ENCODE data around the gene SYT1. TPM values are rescaled to one million over a fixed set of nuclear protein-coding genes. Genes with fewer than 3 reads are reported as not detected.

SYT1 gene
- total RNA-seq, 5 donors from 2014 or later (not counting 1 experiment from before 2014, with no cell fraction given), result 0.09 TPM; not detected in 3

- Mint-ChIP-seq H3K9me3 (peaks cover 2 to 16% (median 5%) of the 10 kb centered on the region in 3 donors), H3K4me1 (no peaks in the 10 kb centered on the region), H3K36me3 (no peaks in the 10 kb centered on the region), H3K4me3 (no peak overlapping the region), H3K27ac (no peak overlapping the region), H3K27me3 (no peaks in the 10 kb centered on the region)
- Histone ChIP-seq H3K27ac (ENCODE audit: low read length) (no peak overlapping the region), H3K36me3 (ENCODE audit: control insufficient read depth in 2 of 2, extremely low read depth in 1 of 2, insufficient read depth in 1 of 2, low read length in 1 of 2) (no peaks in the 10 kb centered on the region), H3K4me3 (ENCODE audit: control insufficient read depth in 1 of 2, extremely low read depth in 1 of 2, low read length in 1 of 2) (no peak overlapping the region), H3K9me3 (no peaks in the 10 kb centered on the region), H3K4me1 (ENCODE audit: control insufficient read depth in 1 of 2, extremely low read depth in 1 of 2, insufficient read depth in 2 of 2, low read length in 2 of 2) (no peaks in the 10 kb centered on the region), H3K27me3 (replicated peaks in 1 of 2; ENCODE audit: control insufficient read depth in 2 of 2, extremely low read depth in 1 of 2, insufficient read depth in 2 of 2, low read length in 1 of 2) (no peaks in the 10 kb centered on the region)
- ChIA-PET POLR2A (no interaction called here), CTCF (no interaction called here)
- no CpG with 5 or more reads among the region's 4 CpGs for WGBS (ENCODE audit: insufficient coverage)
- ATAC-seq (replicated peaks in 1 of 4) (no peak), DNase-seq (no peak)
Measured at GRCh38 chr12:78938341-78939084, 73.9 kb downstream of the SYT1 start.

GRCh38 chr12:78949532-78949931 is 85.0 kb downstream of the SYT1 start:
- Histone ChIP-seq H3K27me3 (replicated peaks in 1 of 2; ENCODE audit: control insufficient read depth in 2 of 2, extremely low read depth in 1 of 2, insufficient read depth in 2 of 2, low read length in 1 of 2) (no peaks in the 10 kb centered on the region), H3K9me3 (no peaks in the 10 kb centered on the region), H3K4me3 (ENCODE audit: control insufficient read depth in 1 of 2, extremely low read depth in 1 of 2, low read length in 1 of 2) (no peak overlapping the region), H3K27ac (ENCODE audit: low read length) (no peak overlapping the region), H3K36me3 (ENCODE audit: control insufficient read depth in 2 of 2, extremely low read depth in 1 of 2, insufficient read depth in 1 of 2, low read length in 1 of 2) (no peaks in the 10 kb centered on the region), H3K4me1 (ENCODE audit: control insufficient read depth in 1 of 2, extremely low read depth in 1 of 2, insufficient read depth in 2 of 2, low read length in 2 of 2) (no peaks in the 10 kb centered on the region)
- Mint-ChIP-seq H3K36me3 (no peaks in the 10 kb centered on the region), H3K4me1 (no peaks in the 10 kb centered on the region), H3K27ac (no peak overlapping the region), H3K27me3 (no peaks in the 10 kb centered on the region), H3K9me3 (peaks cover 8 to 11% (median 9%) of the 10 kb centered on the region in 3 donors), H3K4me3 (no peak overlapping the region)
- ChIA-PET CTCF (no interaction called here), POLR2A (no interaction called here)
- ATAC-seq (replicated peaks in 1 of 4), result no peak
- no peak for DNase-seq

- CTCF ChIA-PET, result no interaction called here
- no peak for DNase-seq
- WGBS (ENCODE audit: insufficient coverage), result 90% methylated on average over 4 of the region's 11 CpGs
- Histone ChIP-seq H3K27ac (ENCODE audit: low read length) (no peak overlapping the region), H3K4me3 (ENCODE audit: control insufficient read depth in 1 of 2, extremely low read depth in 1 of 2, low read length in 1 of 2) (no peak overlapping the region), H3K4me1 (ENCODE audit: control insufficient read depth in 1 of 2, extremely low read depth in 1 of 2, insufficient read depth in 2 of 2, low read length in 2 of 2) (no peaks in the 10 kb centered on the region), H3K27me3 (replicated peaks in 1 of 2; ENCODE audit: control insufficient read depth in 2 of 2, extremely low read depth in 1 of 2, insufficient read depth in 2 of 2, low read length in 1 of 2) (no peaks in the 10 kb centered on the region), H3K9me3 (no peaks in the 10 kb centered on the region), H3K36me3 (ENCODE audit: control insufficient read depth in 2 of 2, extremely low read depth in 1 of 2, insufficient read depth in 1 of 2, low read length in 1 of 2) (no peaks in the 10 kb centered on the region)
- Mint-ChIP-seq H3K4me1 (no peaks in the 10 kb centered on the region), H3K9me3 (peaks cover 8 to 11% (median 9%) of the 10 kb centered on the region in 3 donors), H3K27ac (no peak overlapping the region), H3K4me3 (no peak overlapping the region), H3K27me3 (no peaks in the 10 kb centered on the region), H3K36me3 (no peaks in the 10 kb centered on the region)
- no peak for ATAC-seq (replicated peaks in 1 of 4)
- POLR2A ChIA-PET, result no interaction called here
Measured at GRCh38 chr12:78951803-78952551, 87.4 kb downstream of the SYT1 start.

- ATAC-seq (replicated peaks in 1 of 4), result no peak
- Histone ChIP-seq H3K9me3 (no peaks in the 10 kb centered on the region), H3K4me3 (ENCODE audit: control insufficient read depth in 1 of 2, extremely low read depth in 1 of 2, low read length in 1 of 2) (no peak overlapping the region), H3K36me3 (ENCODE audit: control insufficient read depth in 2 of 2, extremely low read depth in 1 of 2, insufficient read depth in 1 of 2, low read length in 1 of 2) (no peaks in the 10 kb centered on the region), H3K27ac (ENCODE audit: low read length) (no peak overlapping the region), H3K27me3 (replicated peaks in 1 of 2; ENCODE audit: control insufficient read depth in 2 of 2, extremely low read depth in 1 of 2, insufficient read depth in 2 of 2, low read length in 1 of 2) (no peaks in the 10 kb centered on the region), H3K4me1 (ENCODE audit: control insufficient read depth in 1 of 2, extremely low read depth in 1 of 2, insufficient read depth in 2 of 2, low read length in 2 of 2) (no peaks in the 10 kb centered on the region)
- Mint-ChIP-seq H3K4me3 (no peak overlapping the region), H3K4me1 (no peaks in the 10 kb centered on the region), H3K36me3 (no peaks in the 10 kb centered on the region), H3K9me3 (peaks cover 8 to 11% (median 9%) of the 10 kb centered on the region in 3 donors), H3K27ac (no peak overlapping the region), H3K27me3 (no peaks in the 10 kb centered on the region)
- no peak for DNase-seq
- CTCF ChIA-PET, result no interaction called here
- POLR2A ChIA-PET, result no interaction called here
- WGBS (ENCODE audit: insufficient coverage), result no CpG with 5 or more reads among the region's 1 CpG
Measured at GRCh38 chr12:78952552-78952929, 88.0 kb downstream of the SYT1 start.

- H3K4me1 ChIP-seq (ENCODE audit: control insufficient read depth in 1 of 2, extremely low read depth in 1 of 2, insufficient read depth in 2 of 2, low read length in 2 of 2), result no peaks in the 10 kb centered on the region
- no peaks in the 10 kb centered on the region for H3K9me3 ChIP-seq
- DNase-seq (no peak), ATAC-seq (replicated peaks in 1 of 4) (no peak)
- peaks cover 3 to 13% (median 9%) of the 10 kb centered on the region in 3 donors for H3K9me3 Mint-ChIP-seq
- H3K36me3 ChIP-seq (ENCODE audit: control insufficient read depth in 2 of 2, extremely low read depth in 1 of 2, insufficient read depth in 1 of 2, low read length in 1 of 2), result no peaks in the 10 kb centered on the region
- H3K27me3 Mint-ChIP-seq, result no peaks in the 10 kb centered on the region
- no peak overlapping the region for H3K27ac Mint-ChIP-seq
- no peak overlapping the region for H3K4me3 Mint-ChIP-seq
- H3K4me3 ChIP-seq (ENCODE audit: control insufficient read depth in 1 of 2, extremely low read depth in 1 of 2, low read length in 1 of 2), result no peak overlapping the region
- H3K4me1 Mint-ChIP-seq, result no peaks in the 10 kb centered on the region
- ChIA-PET POLR2A (no interaction called here), CTCF (no interaction called here)
- H3K36me3 Mint-ChIP-seq, result no peaks in the 10 kb centered on the region
- no peaks in the 10 kb centered on the region for H3K27me3 ChIP-seq (replicated peaks in 1 of 2; ENCODE audit: control insufficient read depth in 2 of 2, extremely low read depth in 1 of 2, insufficient read depth in 2 of 2, low read length in 1 of 2)
- H3K27ac ChIP-seq (ENCODE audit: low read length), result no peak overlapping the region
- no CpG with 5 or more reads among the region's 3 CpGs for whole genome bisulfite sequencing (ENCODE audit: insufficient coverage)
Measured at GRCh38 chr12:78958941-78959340, 94.4 kb downstream of the SYT1 start.

GRCh38 chr12:78959556-78959955 is 95.0 kb downstream of the SYT1 start:
- Mint-ChIP-seq H3K36me3 (no peaks in the 10 kb centered on the region), H3K4me3 (no peak overlapping the region), H3K27me3 (no peaks in the 10 kb centered on the region), H3K4me1 (no peaks in the 10 kb centered on the region), H3K9me3 (peaks cover 3 to 14% (median 9%) of the 10 kb centered on the region in 3 donors), H3K27ac (no peak overlapping the region)
- Histone ChIP-seq H3K4me3 (ENCODE audit: control insufficient read depth in 1 of 2, extremely low read depth in 1 of 2, low read length in 1 of 2) (no peak overlapping the region), H3K9me3 (no peaks in the 10 kb centered on the region), H3K36me3 (ENCODE audit: control insufficient read depth in 2 of 2, extremely low read depth in 1 of 2, insufficient read depth in 1 of 2, low read length in 1 of 2) (no peaks in the 10 kb centered on the region), H3K27ac (ENCODE audit: low read length) (no peak overlapping the region), H3K4me1 (ENCODE audit: control insufficient read depth in 1 of 2, extremely low read depth in 1 of 2, insufficient read depth in 2 of 2, low read length in 2 of 2) (no peaks in the 10 kb centered on the region), H3K27me3 (replicated peaks in 1 of 2; ENCODE audit: control insufficient read depth in 2 of 2, extremely low read depth in 1 of 2, insufficient read depth in 2 of 2, low read length in 1 of 2) (no peaks in the 10 kb centered on the region)
- POLR2A ChIA-PET, result no interaction called here
- WGBS (ENCODE audit: insufficient coverage), result 66% methylated on average over 2 of the region's 3 CpGs
- no peak for ATAC-seq (replicated peaks in 1 of 4)
- CTCF ChIA-PET, result no interaction called here
- DNase-seq, result no peak
